GM19351 (cell line): ENCODE results near the gene DNAJA4.

Experiments
- ATAC-seq: cut with Tn5 transposase; IDR thresholded peaks from one replicate; pipeline ENCODE4 v1.9.1; 2021; ENCODE audit warnings: mild to moderate bottlenecking, moderate library complexity; ENCODE audit not compliant: unreplicated experiment

DNAJA4 gene

DNA sequence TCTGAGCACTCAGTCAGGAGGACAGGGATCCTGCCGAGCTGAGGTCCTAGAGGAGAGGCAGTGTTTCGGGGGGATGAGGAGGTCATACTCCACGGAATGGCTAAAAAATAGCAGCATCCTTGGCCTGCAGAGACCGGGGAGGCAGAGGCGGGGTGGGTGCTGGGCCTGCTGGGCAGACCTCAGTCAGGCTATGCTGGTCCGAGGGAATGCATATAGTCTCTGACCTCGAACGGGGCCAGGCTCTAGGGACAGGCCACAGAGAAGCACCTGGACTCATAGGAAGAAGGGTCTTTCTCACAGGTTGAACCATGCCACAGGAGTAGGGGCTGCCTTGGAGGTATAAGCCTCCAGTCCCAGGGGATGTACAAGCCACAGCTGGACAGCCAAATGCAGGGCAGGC, 49.0 kb downstream of the DNAJA4 start:
- ATAC-seq: no peak

DNA sequence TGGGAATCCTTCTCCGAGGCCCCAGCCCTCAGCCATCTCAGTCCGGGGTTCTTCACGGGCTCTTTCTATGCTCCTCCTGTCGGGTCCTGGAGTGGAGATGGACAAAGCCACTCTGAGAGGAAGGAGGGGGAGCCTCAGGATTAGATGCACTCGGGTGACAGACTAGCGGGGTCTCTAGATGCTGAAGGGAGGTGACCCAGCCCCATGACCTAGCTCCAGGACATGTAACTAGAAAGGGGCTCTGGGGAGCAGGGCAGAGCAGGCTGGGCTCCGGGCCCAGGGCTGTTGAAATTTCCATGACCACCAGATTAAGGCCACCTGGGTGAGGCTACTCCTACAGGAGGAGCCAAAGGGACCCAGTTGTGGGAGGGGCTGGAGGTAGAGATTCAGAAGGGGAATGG, 49.8 kb downstream of the DNAJA4 start:
- no peak for ATAC-seq

DNA sequence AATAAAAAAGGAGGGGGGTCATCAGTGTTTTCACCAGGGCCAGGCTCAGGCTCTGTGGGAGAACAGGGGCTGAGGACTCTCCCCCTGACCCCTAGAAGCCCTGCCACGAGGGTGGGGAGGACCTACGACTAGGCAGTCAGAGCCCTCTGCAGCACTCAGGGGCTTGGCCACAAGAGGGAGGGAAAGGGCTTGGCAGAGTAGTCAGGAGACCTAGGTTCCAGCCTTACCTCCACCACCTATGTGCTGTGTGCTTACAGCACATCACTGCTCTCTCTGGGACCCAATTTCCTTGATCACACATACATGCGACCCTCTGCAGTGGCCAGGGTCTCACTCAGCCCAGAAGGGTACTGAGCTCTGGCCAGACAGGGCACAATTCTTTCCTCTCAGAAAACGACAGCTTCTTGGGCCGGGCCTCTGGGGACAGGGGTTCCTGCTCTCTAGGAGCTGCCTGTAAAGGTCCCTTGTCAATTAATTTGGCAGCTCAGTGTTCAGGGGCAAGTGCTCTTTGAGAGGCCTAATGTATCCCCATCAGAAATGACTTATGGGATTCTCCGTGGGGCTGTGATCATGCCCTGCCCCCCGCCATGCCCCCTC, 51.4 kb downstream of the DNAJA4 start:
- no peak for ATAC-seq

DNA sequence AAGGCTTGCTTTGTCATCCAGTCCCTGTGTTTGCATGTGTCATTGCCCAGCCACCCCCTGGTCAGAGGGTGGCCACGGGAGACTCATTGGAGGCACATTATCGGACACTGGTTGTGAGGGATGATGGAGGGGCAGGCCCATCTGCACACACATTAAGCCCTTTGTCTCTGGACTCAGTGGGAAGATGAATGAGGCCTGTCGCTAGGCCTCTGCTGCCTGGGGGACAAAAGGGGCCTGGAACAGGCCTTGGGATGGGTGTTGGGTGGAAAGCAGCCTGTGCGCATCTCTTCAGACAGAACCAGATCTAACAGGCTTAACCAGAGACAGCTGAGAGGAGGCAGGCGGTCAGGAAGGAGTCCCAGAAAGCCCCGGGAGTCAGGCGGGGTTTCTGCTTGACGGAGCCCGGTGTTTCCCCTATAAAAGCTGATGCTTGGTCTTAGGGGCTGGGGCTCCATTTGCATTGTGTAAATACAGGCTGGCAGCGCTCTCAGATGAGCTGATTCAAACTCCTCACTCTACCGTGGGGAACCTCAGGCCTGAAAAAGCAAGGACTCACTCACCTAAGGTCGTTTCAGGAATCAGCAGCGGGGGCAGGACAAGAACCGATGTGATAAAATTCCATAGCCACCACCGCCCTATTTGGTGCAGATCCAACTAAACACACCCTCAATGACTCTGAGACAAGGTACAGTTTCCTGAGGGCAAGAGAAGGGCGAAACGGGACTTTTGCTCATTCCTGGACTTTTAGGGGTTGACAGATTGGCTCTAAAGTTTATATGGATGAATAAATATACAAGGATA, 52.1 kb downstream of the DNAJA4 start:
- no peak for ATAC-seq

DNA sequence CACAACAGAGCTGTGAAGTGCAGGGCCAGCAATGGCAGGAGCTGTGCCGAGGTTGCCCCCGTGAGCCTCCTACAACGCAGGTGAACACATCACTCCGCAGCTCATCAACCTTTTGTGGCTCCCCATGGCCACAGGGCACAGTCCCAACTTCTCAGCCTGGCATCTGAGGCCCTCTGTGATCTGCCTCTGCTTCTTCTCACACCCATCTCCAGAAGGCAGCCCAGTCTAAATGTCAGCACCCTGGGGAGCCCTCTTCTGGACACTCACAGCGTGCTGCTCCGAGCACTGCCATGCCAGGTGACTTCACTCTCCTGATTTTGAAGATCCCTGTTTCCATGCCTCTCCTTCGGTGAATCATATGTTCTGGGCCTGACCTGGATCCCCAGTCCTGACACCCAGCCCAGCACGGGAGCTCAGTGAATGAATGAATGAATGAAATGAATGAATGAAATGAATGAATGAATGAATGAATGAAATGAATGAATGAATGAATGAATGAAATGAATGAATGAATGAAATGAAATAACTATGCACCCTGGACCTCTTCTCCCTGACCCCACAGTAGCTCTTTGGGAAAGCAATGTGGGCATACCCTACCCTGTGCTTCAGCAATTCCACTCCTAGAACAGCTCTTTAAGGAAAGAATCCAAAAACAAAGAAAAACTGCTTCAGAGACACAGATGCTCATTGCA, 52.9 kb downstream of the DNAJA4 start:
- ATAC-seq: no peak

DNA sequence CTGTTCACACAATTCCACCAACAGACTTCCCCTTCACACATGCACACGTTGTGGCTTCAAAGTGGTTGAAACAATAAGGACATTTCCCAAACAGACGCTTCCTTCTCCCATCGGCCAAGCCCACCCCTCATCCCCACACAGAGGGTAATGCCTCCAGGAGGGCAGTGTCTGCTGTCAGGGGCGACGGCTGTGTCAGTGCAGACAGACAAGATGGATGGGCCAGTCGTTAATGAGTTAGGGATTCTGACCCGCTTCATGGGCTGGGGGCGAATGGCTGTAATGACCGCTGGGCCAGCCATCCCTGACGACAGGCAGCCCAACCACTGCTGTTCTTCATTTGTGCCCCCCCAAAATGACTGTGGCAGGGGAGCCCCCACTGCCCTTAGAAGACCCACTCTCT, 55.2 kb downstream of the DNAJA4 start:
- ATAC-seq: no peak

DNA sequence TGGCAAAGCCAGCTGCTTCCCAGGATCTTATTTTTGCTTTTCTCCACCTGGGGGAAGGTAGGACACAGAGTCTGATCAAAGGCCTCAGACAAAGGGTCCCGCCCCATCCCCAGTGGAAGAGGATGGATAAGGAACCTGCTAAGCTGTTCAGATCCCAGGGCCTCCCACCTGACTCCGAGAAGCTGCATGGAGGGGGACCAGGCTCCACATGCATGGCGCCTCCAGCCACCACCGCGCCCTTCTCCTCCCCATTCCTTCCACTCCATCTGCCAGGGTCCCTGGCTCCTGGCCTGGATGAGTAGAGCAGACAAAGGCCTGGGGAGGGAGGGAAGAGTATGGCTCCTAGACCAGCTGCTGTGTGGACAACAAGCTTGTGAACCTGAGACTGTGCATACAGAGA, 55.8 kb downstream of the DNAJA4 start:
- no peak for ATAC-seq

DNA sequence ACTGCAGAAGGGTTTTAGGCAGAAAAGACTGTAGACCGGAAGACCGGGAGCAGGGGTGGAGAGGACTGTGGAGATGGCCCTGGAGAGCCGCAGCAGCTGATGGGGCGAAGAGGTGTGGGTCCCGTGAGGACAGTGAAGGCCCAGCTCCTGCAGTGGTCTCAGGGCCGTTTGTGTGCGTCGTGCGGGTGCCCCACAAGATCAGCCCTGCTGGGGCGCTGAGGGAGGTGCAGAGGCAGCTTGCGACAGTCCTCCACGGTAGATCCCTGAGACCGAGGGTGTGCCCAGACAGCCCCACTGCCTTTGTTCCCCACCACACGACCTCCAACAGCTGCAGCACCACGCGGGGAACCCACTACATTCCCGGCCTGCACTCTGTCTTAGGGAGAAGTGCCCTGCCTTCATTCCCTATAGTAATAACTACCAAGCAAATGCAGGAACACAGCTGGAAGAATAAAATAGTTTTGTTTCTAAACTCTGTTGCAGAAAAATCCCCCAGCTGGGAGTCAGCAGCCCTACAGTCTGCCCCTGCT, 56.7 kb downstream of the DNAJA4 start:
- no peak for ATAC-seq

DNA sequence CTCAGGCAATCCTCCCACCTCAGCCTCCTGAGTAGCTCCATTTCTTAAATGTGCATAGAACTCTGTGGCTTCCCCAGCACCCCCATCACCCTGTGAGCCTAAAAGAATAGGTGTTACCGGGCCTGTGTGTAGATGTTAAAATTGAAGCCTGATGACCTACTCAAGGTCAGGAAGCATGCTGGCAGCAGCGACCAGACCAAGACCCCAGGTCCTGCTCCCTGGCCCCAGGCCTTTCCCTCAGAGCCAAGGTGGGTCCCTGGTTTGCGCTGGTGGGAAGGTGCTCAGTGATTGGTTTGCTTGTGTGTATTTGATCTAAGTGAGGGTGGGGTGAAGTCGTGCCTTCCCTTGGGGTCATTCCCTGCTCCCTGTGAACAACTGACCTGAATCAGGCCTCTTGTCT, 57.4 kb downstream of the DNAJA4 start:
- no peak for ATAC-seq

DNA sequence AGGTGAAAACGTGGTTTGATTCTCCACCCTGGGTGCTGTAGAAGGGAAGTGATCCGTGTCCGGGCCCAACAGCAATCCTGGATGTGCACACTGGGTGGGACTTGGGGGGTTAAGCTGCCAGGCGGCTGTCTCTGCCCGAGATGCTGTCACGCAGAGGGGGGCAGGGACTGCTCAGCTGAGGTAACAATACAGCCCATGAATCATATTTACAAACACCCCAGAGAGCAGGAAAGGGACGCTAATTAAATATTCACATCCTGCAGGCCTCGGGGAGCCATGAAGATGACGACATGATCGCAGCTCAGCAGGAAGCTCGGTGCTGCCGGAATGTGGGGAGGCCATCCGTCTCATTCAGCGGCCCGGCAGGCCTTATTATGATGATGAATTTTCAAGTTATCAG, 57.9 kb downstream of the DNAJA4 start:
- no peak for ATAC-seq

DNA sequence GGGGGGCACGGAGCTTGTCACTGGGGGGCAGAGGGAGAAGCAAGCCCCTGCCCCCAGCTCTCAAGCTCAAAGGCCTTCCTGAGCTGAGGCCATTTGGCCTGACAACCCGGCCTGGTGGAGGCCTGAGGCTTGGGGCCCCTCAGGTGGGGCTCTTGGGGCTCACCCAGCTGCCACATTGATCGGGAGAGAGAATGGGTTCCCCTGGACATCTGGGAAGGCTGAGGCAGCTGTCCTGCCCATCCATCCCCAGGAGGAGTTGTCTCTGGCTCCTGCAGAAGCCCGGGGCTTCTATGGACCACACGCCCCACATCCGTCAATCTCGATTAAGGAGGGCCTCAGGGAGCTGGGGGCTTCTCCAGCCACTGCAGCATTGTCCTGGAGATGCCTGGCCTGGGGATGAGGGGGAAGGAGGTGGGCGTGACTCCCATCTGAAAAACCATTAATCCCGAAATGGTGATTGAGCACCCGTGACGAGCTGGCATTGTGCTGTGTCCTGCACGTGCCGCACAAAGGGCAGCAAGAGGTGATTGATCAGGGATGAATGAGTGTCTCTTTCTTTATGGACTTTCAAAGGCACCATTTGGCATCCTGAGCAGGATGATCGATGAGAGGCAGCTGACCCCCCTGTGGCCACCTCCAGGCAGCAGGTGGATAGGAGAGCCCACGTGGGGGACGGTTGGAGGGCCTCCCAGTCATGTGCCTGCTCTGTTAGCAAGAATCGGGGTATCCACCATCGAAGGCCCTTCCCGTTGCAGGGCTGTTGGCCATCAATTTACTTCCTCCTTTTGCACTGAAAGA, 58.6 kb downstream of the DNAJA4 start:
- ATAC-seq: no peak

DNA sequence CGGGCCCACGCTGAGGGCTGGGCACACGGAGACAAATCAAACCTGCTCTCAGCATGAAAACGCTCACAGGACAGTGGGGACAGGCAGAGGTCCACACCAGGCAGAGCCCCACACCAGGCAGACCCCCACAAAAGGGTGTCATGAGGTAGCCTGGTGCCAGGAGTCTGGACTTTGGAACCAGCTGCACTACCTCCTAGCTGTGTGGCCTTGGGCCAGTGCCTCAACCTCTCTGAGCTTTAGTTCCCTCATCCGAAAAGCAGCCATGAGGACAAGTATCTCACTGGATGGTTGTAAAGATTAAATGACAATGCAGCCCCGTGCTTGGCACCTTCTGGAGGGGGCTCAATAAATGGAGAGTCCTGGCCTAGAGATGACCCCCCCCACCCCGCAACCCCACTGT, 59.3 kb downstream of the DNAJA4 start:
- no peak for ATAC-seq

DNA sequence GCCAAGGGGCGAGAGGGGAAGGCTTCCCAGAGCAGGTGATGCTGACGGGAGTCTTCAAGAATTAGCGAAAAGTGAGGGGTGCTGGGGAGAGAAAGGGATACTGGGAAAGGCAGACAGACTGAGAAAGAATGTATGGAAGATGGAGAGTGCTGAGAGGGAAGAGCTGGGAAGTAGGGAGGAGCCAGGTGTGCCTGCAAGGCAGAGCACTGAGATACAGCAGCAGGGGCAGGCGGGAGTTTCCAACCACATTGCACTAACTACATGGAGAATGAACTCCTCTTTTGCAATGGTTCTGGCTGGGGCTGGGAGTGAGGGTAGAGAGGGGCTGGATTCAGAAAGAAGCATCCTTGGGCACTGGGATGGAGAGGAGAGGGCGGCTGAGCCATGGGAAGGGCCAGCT, 59.8 kb downstream of the DNAJA4 start:
- no peak for ATAC-seq

DNA sequence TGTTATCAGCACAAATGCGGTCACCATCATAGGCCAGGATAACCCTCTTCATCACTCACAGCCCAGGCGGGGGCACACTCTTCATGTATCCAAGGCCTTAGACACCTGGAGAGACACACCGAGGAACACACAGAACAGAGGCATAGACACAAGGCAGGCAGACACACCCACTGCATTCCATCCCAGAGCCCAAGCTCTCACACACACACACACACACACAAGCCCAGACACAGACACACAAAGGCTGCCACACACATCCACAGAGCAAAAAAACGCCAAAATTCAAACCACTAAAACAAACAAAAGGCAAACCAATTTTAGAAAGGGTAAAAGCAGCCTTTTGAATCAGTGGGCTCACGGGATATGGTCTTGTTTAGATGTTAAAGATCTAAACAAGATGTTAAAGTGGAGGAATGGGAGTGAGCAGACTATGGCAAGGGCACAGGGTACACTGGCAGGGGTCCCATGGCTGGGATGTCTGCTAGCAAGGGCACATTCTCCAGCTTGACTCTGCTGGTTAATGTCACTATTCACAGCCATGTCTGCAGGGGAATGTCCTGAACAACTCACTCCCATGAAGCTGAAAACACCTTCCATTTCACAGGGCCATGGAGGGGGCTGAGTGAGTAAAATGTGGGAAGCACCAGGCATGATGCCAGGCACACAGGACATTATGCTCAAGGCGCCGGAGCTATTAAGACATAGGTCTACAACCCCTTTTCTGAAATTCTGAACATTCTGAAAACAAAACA, 60.9 kb downstream of the DNAJA4 start:
- no peak for ATAC-seq

DNA sequence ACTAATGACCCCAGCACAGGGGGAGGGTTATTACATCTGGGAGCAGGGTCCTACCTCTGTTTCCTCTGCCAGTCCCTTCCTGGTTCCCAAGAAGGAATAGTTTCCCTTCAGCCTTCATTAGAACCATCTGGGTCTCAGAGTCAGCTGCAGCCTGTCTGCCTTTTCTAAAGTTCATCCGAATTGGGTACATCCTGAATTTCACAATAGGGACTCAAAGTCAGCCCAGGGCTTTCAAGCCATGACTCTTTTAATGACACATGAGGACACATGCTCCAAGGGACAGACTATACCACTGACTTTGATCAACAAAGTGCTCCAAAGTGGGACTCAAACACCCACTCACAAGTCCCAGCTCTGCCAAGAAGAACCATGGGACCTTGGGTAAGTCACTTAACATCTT, 63.1 kb downstream of the DNAJA4 start:
- ATAC-seq: no peak

DNA sequence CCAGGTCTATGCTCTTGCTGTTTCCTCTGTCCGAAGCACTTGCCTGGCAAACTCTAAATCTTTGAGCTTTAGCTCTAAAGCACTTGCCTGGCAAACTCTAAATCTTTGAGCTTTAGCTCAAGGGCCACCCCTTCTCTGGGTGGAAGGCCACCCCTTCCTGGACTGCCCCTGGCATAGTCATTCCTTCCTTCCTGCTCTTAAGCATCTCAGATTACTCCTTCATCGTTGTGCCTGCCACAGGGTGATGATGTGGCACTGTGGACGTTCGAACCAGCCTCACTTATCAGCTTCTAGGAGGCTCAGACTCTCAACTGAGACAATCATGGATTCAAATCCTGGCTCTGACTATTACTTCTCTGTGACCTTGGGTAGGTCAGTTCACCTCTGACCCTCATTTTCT, 65.3 kb downstream of the DNAJA4 start:
- ATAC-seq: no peak
